K562 (cell line): ENCODE results near the gene PITHD1. TPM values are rescaled to one million over a fixed set of nuclear protein-coding genes. Genes with fewer than 3 reads are reported as not detected.

Experiments used
- CXXC5 ChIP-seq: fragments of 250-450 bp; sonication (Bioruptor Pico); IDR thresholded peaks from 2 replicates; pipeline ENCODE4 v1.8.0; 2022; ENCODE audit warnings: inconsistent platforms, mild to moderate bottlenecking, moderate library complexity
- E2F1 ChIP-seq: sonication (generic); formaldehyde crosslinking; IDR thresholded peaks from 2 replicates; pipeline ENCODE4 v1.8.1; 2023; ENCODE audit warnings: mild to moderate bottlenecking, missing genetic modification reagents, moderate library complexity
- EHMT2 ChIP-seq: fragments of 450-650 bp; IDR thresholded peaks from 2 replicates; pipeline ENCODE4 v1.6.1; 2018; ENCODE audit warnings: antibody characterized with exemption
- ELF4 ChIP-seq: fragments of 450-650 bp; formaldehyde crosslinking; IDR thresholded peaks from 2 replicates; pipeline ENCODE4 v1.4.0; 2022; ENCODE audit warnings: missing genetic modification characterization
- HMGN3 ChIP-seq: IDR thresholded peaks from 2 replicates; pipeline ENCODE4 v1.6.1; 2011; ENCODE audit warnings: borderline replicate concordance, low read depth, mild to moderate bottlenecking, mixed read lengths, low read length; ENCODE audit not compliant: insufficient read length; ENCODE audit errors: extremely low read depth
- NCOA1 ChIP-seq: fragments of 450-650 bp; IDR thresholded peaks from 2 replicates; pipeline ENCODE4 v1.6.1; 2016; ENCODE audit warnings: low read depth
- NRF1 ChIP-seq, 2 experiments: fragments of 450-650 bp; IDR thresholded peaks in 1 of 2; conservative IDR thresholded peaks in 1 of 2; 2 replicates each; pipeline ENCODE4 v1.6.1; 2014; ENCODE audit warnings: mild to moderate bottlenecking in 2 of 2
- PPARD ChIP-seq: fragments of 250-450 bp; sonication (Bioruptor Pico); IDR thresholded peaks from 2 replicates; pipeline ENCODE4 v1.8.0; 2022; ENCODE audit warnings: inconsistent platforms, mild to moderate bottlenecking, moderate library complexity
- PRMT5 ChIP-seq: sonication (generic); formaldehyde crosslinking; IDR thresholded peaks from 2 replicates; pipeline ENCODE4 v1.5.0; 2020; ENCODE audit warnings: missing genetic modification reagents
- RFX7 ChIP-seq: fragments of 250-450 bp; sonication (Bioruptor Pico); IDR thresholded peaks from 2 replicates; pipeline ENCODE4 v1.5.1; 2021; ENCODE audit warnings: mild to moderate bottlenecking
- SMARCC2 ChIP-seq: fragments of 450-650 bp; IDR thresholded peaks from 2 replicates; pipeline ENCODE4 v1.6.1; 2017; ENCODE audit warnings: antibody characterized with exemption, moderate library complexity, mild to moderate bottlenecking, low read depth
- TBL1XR1 ChIP-seq, 2 experiments: IDR thresholded peaks; 2 replicates each; pipeline ENCODE4 v1.6.1; 2012; ENCODE audit warnings: improper control_type of control experiment in 2 of 2, low read length in 2 of 2, mild to moderate bottlenecking in 1 of 2
- TRIM25 ChIP-seq: fragments of 450-650 bp; IDR thresholded peaks from 2 replicates; pipeline ENCODE4 v1.7.0; 2016; ENCODE audit warnings: borderline replicate concordance
- YY1 ChIP-seq, 3 experiments: IDR thresholded peaks; 2 replicates each; pipeline ENCODE4 v1.6.1; 2011; ENCODE audit warnings: low read length in 2 of 3, mild to moderate bottlenecking in 2 of 3, moderate library complexity in 2 of 3, borderline replicate concordance in 1 of 3, control low read depth in 1 of 3, low read depth in 1 of 3; ENCODE audit not compliant: insufficient read depth in 3 of 3, insufficient replicate concordance in 2 of 3, control insufficient read depth in 1 of 3, insufficient read length in 1 of 3; ENCODE audit errors: extremely low read depth in 1 of 3
- ZC3H4 ChIP-seq: sonication (generic); formaldehyde crosslinking; IDR thresholded peaks from 2 replicates; pipeline ENCODE4 v1.9.0; 2021; ENCODE audit warnings: missing genetic modification reagents, borderline replicate concordance
- ZNF408 ChIP-seq: fragments of 250-450 bp; sonication (Bioruptor Pico); IDR thresholded peaks from 2 replicates; pipeline ENCODE4 v1.4.0; 2020; ENCODE audit warnings: low read depth, mild to moderate bottlenecking, moderate library complexity
- ZNF830 ChIP-seq: fragments of 250-450 bp; sonication (Bioruptor Pico); IDR thresholded peaks from 2 replicates; pipeline ENCODE4 v1.5.0; 2021; ENCODE audit warnings: mild to moderate bottlenecking
- polyA plus RNA-seq, 8 experiments: library from polyadenylated mRNA; depleted of rRNA in 4 of 8; stranded (reverse) in 5 of 8; unstranded in 3 of 8; fragments of >200 nt; fragmentation: Nextera tagmentation in 2 of 8; fragmentation: Illumina TruSeq in 1 of 8; extraction: Ambion mirVana in 2 of 8; extraction: Trizol in 1 of 8; gene quantifications; 2 replicates each; pipeline versions ENCODE4 v1.2.1 to v1.2.3, GENCODE V29; 2011 to 2014; ENCODE audit warnings: inconsistent platforms in 1 of 8, missing spikeins in 1 of 8
- total RNA-seq, 7 experiments: library from RNA; depleted of rRNA in 6 of 7; stranded (reverse); fragments of >200 nt in 6 of 7; fragmentation: Illumina TruSeq in 2 of 7; extraction: Trizol in 2 of 7; gene quantifications; 2 replicates each; pipeline versions ENCODE4 v1.2.1 to v1.2.3, GENCODE V29; 2011 to 2021; ENCODE audit warnings: low replicate concordance in 1 of 7
- TF ChIP-seq, protein P1 (sequence below), 3 experiments: IDR thresholded peaks in 2 of 3; conservative IDR thresholded peaks in 1 of 3; 2 replicates each; pipeline ENCODE4 v1.5.1; 2011 to 2012; ENCODE audit warnings: low read length in 3 of 3, mild to moderate bottlenecking in 3 of 3, control low read depth in 2 of 3, improper control_type of control experiment in 1 of 3, inconsistent platforms in 1 of 3, low read depth in 1 of 3, mixed read lengths in 1 of 3, moderate library complexity in 1 of 3; ENCODE audit not compliant: insufficient read depth in 2 of 3
- TF ChIP-seq, protein P2 (sequence below): fragments of 200-800 bp; sonication (Bioruptor generic); IDR thresholded peaks from 2 replicates; pipeline ENCODE4 v1.6.1; 2017; ENCODE audit warnings: missing genetic modification characterization, missing compliant biosample characterization

Gene PITHD1
- total and polyA plus RNA-seq, 9 of the 15 experiments (the other 6 are each of a cell fraction or from before 2014, with no cell fraction given): 46.5 to 175 (median 149) TPM

- TF ChIP-seq, protein P1, sequence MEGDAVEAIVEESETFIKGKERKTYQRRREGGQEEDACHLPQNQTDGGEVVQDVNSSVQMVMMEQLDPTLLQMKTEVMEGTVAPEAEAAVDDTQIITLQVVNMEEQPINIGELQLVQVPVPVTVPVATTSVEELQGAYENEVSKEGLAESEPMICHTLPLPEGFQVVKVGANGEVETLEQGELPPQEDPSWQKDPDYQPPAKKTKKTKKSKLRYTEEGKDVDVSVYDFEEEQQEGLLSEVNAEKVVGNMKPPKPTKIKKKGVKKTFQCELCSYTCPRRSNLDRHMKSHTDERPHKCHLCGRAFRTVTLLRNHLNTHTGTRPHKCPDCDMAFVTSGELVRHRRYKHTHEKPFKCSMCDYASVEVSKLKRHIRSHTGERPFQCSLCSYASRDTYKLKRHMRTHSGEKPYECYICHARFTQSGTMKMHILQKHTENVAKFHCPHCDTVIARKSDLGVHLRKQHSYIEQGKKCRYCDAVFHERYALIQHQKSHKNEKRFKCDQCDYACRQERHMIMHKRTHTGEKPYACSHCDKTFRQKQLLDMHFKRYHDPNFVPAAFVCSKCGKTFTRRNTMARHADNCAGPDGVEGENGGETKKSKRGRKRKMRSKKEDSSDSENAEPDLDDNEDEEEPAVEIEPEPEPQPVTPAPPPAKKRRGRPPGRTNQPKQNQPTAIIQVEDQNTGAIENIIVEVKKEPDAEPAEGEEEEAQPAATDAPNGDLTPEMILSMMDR (IDR thresholded peaks at IDR 0.05 in 2 of 3, conservative IDR thresholded peaks at IDR 0.05 in 1 of 3; ENCODE audit: insufficient read depth in 2 of 3, low read depth in 1 of 3, low read length in 3 of 3): peak; percentile 94 to 97 (median 95)
- TF ChIP-seq E2F1 (CRISPR knock-in tag): no peak
- TF ChIP-seq SMARCC2: no peak
- TF ChIP-seq RFX7 (CRISPR knock-in tag): no peak
- TF ChIP-seq PPARD (CRISPR knock-in tag): no peak
- no peak for TF ChIP-seq NRF1 (conservative IDR thresholded peaks at IDR 0.05 in 1 of 2, IDR thresholded peaks at IDR 0.05 in 1 of 2)
- no peak for TF ChIP-seq TBL1XR1 (IDR thresholded peaks at IDR 0.05; ENCODE audit: low read length in 2 of 2)
- TF ChIP-seq CXXC5 (CRISPR knock-in tag): no peak
- peak; percentile 69; the same call in 1 of the 2 replicates for TF ChIP-seq EHMT2
- TF ChIP-seq ZNF830: no peak
- no peak for TF ChIP-seq ZC3H4 (CRISPR knock-in tag)
- TF ChIP-seq YY1 (IDR thresholded peaks at IDR 0.05; ENCODE audit: borderline replicate concordance in 1 of 3, control insufficient read depth in 1 of 3, extremely low read depth in 1 of 3, insufficient read depth in 3 of 3, insufficient read length in 1 of 3, insufficient replicate concordance in 2 of 3, low read depth in 1 of 3, low read length in 2 of 3): peak in 1 of 3 experiments; percentile 73
- TF ChIP-seq NCOA1: no peak
- no peak for TF ChIP-seq PRMT5 (CRISPR knock-in tag)
- TF ChIP-seq, protein P2, sequence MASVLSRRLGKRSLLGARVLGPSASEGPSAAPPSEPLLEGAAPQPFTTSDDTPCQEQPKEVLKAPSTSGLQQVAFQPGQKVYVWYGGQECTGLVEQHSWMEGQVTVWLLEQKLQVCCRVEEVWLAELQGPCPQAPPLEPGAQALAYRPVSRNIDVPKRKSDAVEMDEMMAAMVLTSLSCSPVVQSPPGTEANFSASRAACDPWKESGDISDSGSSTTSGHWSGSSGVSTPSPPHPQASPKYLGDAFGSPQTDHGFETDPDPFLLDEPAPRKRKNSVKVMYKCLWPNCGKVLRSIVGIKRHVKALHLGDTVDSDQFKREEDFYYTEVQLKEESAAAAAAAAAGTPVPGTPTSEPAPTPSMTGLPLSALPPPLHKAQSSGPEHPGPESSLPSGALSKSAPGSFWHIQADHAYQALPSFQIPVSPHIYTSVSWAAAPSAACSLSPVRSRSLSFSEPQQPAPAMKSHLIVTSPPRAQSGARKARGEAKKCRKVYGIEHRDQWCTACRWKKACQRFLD: no peak
- no peak for TF ChIP-seq HMGN3
- no peak for TF ChIP-seq TRIM25
- TF ChIP-seq ELF4: peak; percentile 78; the same call in 1 of the 2 replicates
- no peak for TF ChIP-seq ZNF408
Observed at GRCh38 chr1:23810818-23811540, 32.8 kb downstream of the PITHD1 start (continued).
